Adrenal gland (tissue), 19 donors: ENCODE data around the gene THRAP3. TPM values are rescaled to one million over a fixed set of nuclear protein-coding genes. Genes with fewer than 3 reads are reported as not detected.

Source experiments
- DNase-seq, 7 donors: peaks; one replicate each; pipeline ENCODE4 v3.0.0-alpha.2; 2019 to 2020
- H3K27ac ChIP-seq, 5 donors: fragments of 200-600 bp; sonication (generic) in 4 of 5; 1 replicate in 3 of 5; 2 replicates in 2 of 5; pipeline versions ENCODE4 v1.5.1 to v1.8.0; 2016 to 2020; ENCODE audit warnings: mild to moderate bottlenecking in 1 of 5
- H3K27me3 ChIP-seq: fragments of 200-600 bp; 2 replicates; pipeline ENCODE4 v1.8.0; 2021
- H3K36me3 ChIP-seq, 2 donors: fragments of 200-600 bp; replicated peaks in 1 of 2; 1 replicate in 1 of 2; 2 replicates in 1 of 2; pipeline versions ENCODE4 v1.5.1 to v1.8.0; 2018 to 2022
- H3K4me1 ChIP-seq, 2 donors: fragments of 200-600 bp; replicated peaks in 1 of 2; 1 replicate in 1 of 2; 2 replicates in 1 of 2; pipeline versions ENCODE4 v1.5.1 to v1.8.0; 2018 to 2021
- H3K4me3 ChIP-seq, 4 donors: fragments of 200-600 bp; sonication (generic) in 3 of 4; one replicate each; pipeline ENCODE4 v1.5.1; 2016 to 2018
- H3K9me3 ChIP-seq, 3 donors: fragments of 200-600 bp; sonication (generic) in 1 of 3; replicated peaks in 1 of 3; 1 replicate in 2 of 3; 2 replicates in 1 of 3; pipeline versions ENCODE4 v1.5.1 to v1.8.0; 2016 to 2021
- POLR2A ChIP-seq, 2 donors: fragments of 450-650 bp; IDR thresholded peaks; one replicate each; pipeline ENCODE4 v1.6.1; 2017; ENCODE audit warnings: antibody characterized with exemption in 2 of 2, mild to moderate bottlenecking in 2 of 2, moderate library complexity in 1 of 2
- WGBS, 4 donors: extraction: QIAGEN DNeasy Blood & Tissue Kit in 2 of 4; methylation state at CpG; one replicate each; pipeline versions ENCODE4 v1.1.5 to v1.1.7; 2013 to 2017; 5-methylcytosine and 5-hydroxymethylcytosine counted together
- intact Hi-C, 2 donors: fragments of 100-400 bp; cut with DNase I; formaldehyde crosslinking; loops; one replicate each; pipeline versions ENCODE4 v1.14.1 to v1.15.0; 2022 to 2023
- long read RNA-seq, 10 donors: library from polyadenylated mRNA in 3 of 10; unstranded in 2 of 10; stranded (forward) in 1 of 10; transcript quantifications; one replicate each; pipeline ENCODE4 v2.0.0 and lab custom pipeline, GENCODE V29; 2021 to 2026
- polyA plus RNA-seq, 3 donors: library from polyadenylated mRNA; stranded (reverse); fragments of 200-250 nt in 2 of 3; fragments of 350-450 nt in 1 of 3; fragmentation: Illumina TruSeq in 1 of 3; extraction: RNeasy Lipid Tissue Mini Kit (QIAGEN cat#74804) in 1 of 3; gene quantifications; one replicate each; pipeline ENCODE4 v1.2.3, GENCODE V29; 2013 to 2014
- total RNA-seq, 9 donors: library from RNA; depleted of rRNA in 4 of 9; stranded (reverse); fragments of >200 nt in 4 of 9; fragments of 120-200 nt in 1 of 9; fragmentation: NEBNext Ultra II Directional in 1 of 9; extraction: Animal tissue kit (Norgen Biotek cat#: 25700) in 1 of 9; gene quantifications; one replicate each; pipeline versions ENCODE4 v1.1.0 to v1.2.4, GENCODE V29; 2013 to 2023
- TF ChIP-seq, protein P1 (sequence below), 6 experiments: fragments of 450-650 bp in 4 of 6; fragments of 200-600 bp in 2 of 6; sonication (generic) in 1 of 6; IDR thresholded peaks; 1 replicate in 5 of 6; 2 replicates in 1 of 6; pipeline versions ENCODE4 v1.5.1 to v1.8.0; 2016 to 2021; ENCODE audit warnings: antibody characterized with exemption in 6 of 6, mild to moderate bottlenecking in 2 of 6, moderate library complexity in 1 of 6
- donor health status: healthy with polysubstance abuse.
- donor health status: Bipolar disorder and iron deficiency.
- donor health status: DM: yes; HTN: yes; CAD: no.
- donor health status: DM: no; HTN: no; CAD: no.
- donor health status: DM: no; HTN: no; CAD: no.
- donor health status: DM: yes; HTN: yes; CAD: no.

The THRAP3 gene, protein sequence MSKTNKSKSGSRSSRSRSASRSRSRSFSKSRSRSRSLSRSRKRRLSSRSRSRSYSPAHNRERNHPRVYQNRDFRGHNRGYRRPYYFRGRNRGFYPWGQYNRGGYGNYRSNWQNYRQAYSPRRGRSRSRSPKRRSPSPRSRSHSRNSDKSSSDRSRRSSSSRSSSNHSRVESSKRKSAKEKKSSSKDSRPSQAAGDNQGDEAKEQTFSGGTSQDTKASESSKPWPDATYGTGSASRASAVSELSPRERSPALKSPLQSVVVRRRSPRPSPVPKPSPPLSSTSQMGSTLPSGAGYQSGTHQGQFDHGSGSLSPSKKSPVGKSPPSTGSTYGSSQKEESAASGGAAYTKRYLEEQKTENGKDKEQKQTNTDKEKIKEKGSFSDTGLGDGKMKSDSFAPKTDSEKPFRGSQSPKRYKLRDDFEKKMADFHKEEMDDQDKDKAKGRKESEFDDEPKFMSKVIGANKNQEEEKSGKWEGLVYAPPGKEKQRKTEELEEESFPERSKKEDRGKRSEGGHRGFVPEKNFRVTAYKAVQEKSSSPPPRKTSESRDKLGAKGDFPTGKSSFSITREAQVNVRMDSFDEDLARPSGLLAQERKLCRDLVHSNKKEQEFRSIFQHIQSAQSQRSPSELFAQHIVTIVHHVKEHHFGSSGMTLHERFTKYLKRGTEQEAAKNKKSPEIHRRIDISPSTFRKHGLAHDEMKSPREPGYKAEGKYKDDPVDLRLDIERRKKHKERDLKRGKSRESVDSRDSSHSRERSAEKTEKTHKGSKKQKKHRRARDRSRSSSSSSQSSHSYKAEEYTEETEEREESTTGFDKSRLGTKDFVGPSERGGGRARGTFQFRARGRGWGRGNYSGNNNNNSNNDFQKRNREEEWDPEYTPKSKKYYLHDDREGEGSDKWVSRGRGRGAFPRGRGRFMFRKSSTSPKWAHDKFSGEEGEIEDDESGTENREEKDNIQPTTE
- total RNA-seq: 100 to 1,000 TPM in 2 of 9 donors, 10 to 100 TPM in 7; 68.1 to 120 (median 84.5) TPM
- polyA plus RNA-seq: 100 to 1,000 TPM in 1 of 3 donors, 10 to 100 TPM in 2; 34.4 to 108 (median 39.6) TPM
- long read RNA-seq, donor 1, partial matches to known transcripts: 181 of 181 reads
- long read RNA-seq, donor 1, other reads (novel, unspliced or antisense): 0 of 181 reads
- long read RNA-seq, donor 2, partial matches to known transcripts: 171 of 172 reads
- long read RNA-seq, donor 2, other reads (novel, unspliced or antisense): 0 of 172 reads
- long read RNA-seq, donor 3, partial matches to known transcripts: 10 of 10 reads
- long read RNA-seq, donor 3, other reads (novel, unspliced or antisense): 0 of 10 reads
- long read RNA-seq, donor 4, full-length matches to known transcripts: 1 of 162 reads
- long read RNA-seq, donor 4, partial matches to known transcripts: 146 of 162 reads
- long read RNA-seq, donor 4, other reads (novel, unspliced or antisense): 15 of 162 reads
- long read RNA-seq, donor 5, full-length matches to known transcripts: 7 of 25 reads
- long read RNA-seq, donor 5, partial matches to known transcripts: 7 of 25 reads
- long read RNA-seq, donor 5, other reads (novel, unspliced or antisense): 11 of 25 reads
- long read RNA-seq, donor 6, partial matches to known transcripts: 76 of 81 reads
- long read RNA-seq, donor 6, other reads (novel, unspliced or antisense): 5 of 81 reads
- long read RNA-seq, donor 7, partial matches to known transcripts: 11 of 12 reads
- long read RNA-seq, donor 7, other reads (novel, unspliced or antisense): 0 of 12 reads
- long read RNA-seq, donor 8, full-length matches to known transcripts: 2 of 41 reads
- long read RNA-seq, donor 8, partial matches to known transcripts: 39 of 41 reads
- long read RNA-seq, donor 8, other reads (novel, unspliced or antisense): 0 of 41 reads
- long read RNA-seq, donor 9, full-length matches to known transcripts: 1 of 131 reads
- long read RNA-seq, donor 9, partial matches to known transcripts: 130 of 131 reads
- long read RNA-seq, donor 9, other reads (novel, unspliced or antisense): 0 of 131 reads
- long read RNA-seq, donor 10, partial matches to known transcripts: 95 of 100 reads
- long read RNA-seq, donor 10, other reads (novel, unspliced or antisense): 5 of 100 reads

DNA sequence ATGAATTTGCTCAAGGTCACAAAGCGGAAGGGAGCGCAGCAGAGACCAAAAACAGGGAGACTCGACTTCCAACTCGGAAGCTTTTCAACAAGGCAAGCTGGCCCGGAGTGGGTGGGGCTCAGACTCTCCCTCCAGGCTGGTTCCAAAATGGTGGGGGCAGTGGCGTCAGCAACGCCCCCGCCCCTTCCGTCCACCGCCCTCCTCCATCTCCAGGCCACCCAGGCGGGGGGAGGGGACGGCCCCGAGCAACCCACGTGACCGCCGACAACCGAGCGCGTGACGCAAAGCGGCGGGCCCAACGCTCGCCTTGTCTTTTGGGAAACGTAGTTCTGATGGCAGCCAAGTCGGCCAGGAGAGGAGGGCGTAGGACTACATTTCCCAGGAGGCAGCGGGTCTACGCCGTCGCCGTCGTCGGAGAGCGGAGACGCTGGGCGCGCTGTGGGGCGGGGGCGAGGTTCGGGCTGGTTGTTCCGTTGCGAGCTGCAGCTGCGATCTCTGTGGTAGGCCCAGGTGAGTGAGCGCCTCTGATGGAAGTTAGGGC is at the start of gene THRAP3:
Gene THRAP3, plus strand, starts transcription at position 448 of the 541 bp plus-strand sequence. CDS start 58,121 bp downstream, outside the sequence.
- Histone ChIP-seq H3K9me3 (no peaks in the 10 kb centered on the region), H3K36me3 (peaks cover 0 to 9% of the 10 kb centered on the region in 2 donors), H3K4me1 (peaks cover 33 to 38% of the 10 kb centered on the region in 2 donors), H3K27ac (peak within 1 kb of the TSS; percentile 88 to 99 (median 96)), H3K4me3 (peak within 1 kb of the TSS; percentile 71 to 99 (median 80)), H3K27me3 (no peaks in the 10 kb centered on the region)
- WGBS, 4 donors: 0% methylated on average over 7 to 45 of the region's 45 CpGs
- peak; percentile 98 for TF ChIP-seq POLR2A (IDR thresholded peaks at IDR 0.05)
- TF ChIP-seq, protein P1, sequence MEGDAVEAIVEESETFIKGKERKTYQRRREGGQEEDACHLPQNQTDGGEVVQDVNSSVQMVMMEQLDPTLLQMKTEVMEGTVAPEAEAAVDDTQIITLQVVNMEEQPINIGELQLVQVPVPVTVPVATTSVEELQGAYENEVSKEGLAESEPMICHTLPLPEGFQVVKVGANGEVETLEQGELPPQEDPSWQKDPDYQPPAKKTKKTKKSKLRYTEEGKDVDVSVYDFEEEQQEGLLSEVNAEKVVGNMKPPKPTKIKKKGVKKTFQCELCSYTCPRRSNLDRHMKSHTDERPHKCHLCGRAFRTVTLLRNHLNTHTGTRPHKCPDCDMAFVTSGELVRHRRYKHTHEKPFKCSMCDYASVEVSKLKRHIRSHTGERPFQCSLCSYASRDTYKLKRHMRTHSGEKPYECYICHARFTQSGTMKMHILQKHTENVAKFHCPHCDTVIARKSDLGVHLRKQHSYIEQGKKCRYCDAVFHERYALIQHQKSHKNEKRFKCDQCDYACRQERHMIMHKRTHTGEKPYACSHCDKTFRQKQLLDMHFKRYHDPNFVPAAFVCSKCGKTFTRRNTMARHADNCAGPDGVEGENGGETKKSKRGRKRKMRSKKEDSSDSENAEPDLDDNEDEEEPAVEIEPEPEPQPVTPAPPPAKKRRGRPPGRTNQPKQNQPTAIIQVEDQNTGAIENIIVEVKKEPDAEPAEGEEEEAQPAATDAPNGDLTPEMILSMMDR (IDR thresholded peaks at IDR 0.05): no peak
- intact Hi-C loops: loop anchor here (10.0 kb wide), 1 partner anchor 61 kb away; no protein-coding TSS in a partner anchor
- peak; percentile 99 to 100 (median 100) for DNase-seq

DNA sequence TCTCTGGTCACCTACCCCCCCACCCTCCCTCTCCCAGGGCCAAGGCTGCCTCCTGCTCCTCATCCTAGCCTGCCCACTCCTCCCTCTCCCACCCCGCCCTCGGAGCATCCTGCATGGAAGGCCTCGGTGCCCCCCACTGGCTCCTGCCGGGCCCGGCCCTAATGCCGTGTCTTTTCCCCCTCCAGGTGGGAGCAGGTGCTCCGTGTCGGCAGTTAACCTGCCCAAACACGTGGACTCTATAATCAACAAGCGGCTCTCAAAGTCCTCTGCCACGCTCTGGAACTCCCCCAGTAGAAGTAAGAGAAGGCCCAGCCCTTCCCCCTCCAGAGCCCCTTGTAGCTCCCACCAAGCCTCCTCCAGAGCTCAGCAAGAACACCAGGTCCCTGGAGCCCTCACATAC is 49.5 kb upstream of the THRAP3 start:
- H3K9me3 ChIP-seq: no peaks in the 10 kb centered on the region
- 84 to 93% (median 90%) methylated on average over 6 to 11 of the region's 11 CpGs for WGBS, 4 donors
- intact Hi-C loops: no loop called here
- H3K27ac ChIP-seq: no peak overlapping the region
- H3K27me3 ChIP-seq: no peaks in the 10 kb centered on the region
- H3K36me3 ChIP-seq: peaks cover 0 to 91% of the 10 kb centered on the region in 2 donors
- no peak for DNase-seq
- TF ChIP-seq, protein P1 (IDR thresholded peaks at IDR 0.05): no peak
- TF ChIP-seq POLR2A (IDR thresholded peaks at IDR 0.05): no peak
- peaks cover 0 to 21% of the 10 kb centered on the region in 2 donors for H3K4me1 ChIP-seq
- H3K4me3 ChIP-seq: no peak overlapping the region
